HUES48 (cell line): ENCODE measurements around the gene FOXN1.

ENCODE experiments used
- H3K27ac ChIP-seq: one replicate; pipeline ENCODE4 v1.7.0; 2013; ENCODE audit warnings: low read depth, low read length, inconsistent platforms
- H3K27me3 ChIP-seq: 2 replicates; pipeline ENCODE4 v1.6.1; 2013; ENCODE audit warnings: mild to moderate bottlenecking, low read length; ENCODE audit not compliant: control insufficient read depth, insufficient read depth
- H3K36me3 ChIP-seq: 2 replicates; pipeline ENCODE4 v1.6.1; 2013; ENCODE audit warnings: low read length; ENCODE audit not compliant: control insufficient read depth, insufficient read depth
- H3K4me1 ChIP-seq: 2 replicates; pipeline ENCODE4 v1.6.1; 2013; ENCODE audit warnings: mild to moderate bottlenecking, low read length; ENCODE audit not compliant: control insufficient read depth, insufficient read depth
- H3K4me3 ChIP-seq: 2 replicates; pipeline ENCODE4 v1.5.1; 2013; ENCODE audit warnings: mild to moderate bottlenecking, low read depth, low read length
- H3K9ac ChIP-seq: 2 replicates; pipeline ENCODE4 v1.6.1; 2013; ENCODE audit warnings: mild to moderate bottlenecking, low read depth, low read length, moderate library complexity
- H3K9me3 ChIP-seq: 2 replicates; pipeline ENCODE4 v1.6.1; 2013; ENCODE audit warnings: low read length; ENCODE audit not compliant: control insufficient read depth, insufficient read depth

The FOXN1 gene

DNA sequence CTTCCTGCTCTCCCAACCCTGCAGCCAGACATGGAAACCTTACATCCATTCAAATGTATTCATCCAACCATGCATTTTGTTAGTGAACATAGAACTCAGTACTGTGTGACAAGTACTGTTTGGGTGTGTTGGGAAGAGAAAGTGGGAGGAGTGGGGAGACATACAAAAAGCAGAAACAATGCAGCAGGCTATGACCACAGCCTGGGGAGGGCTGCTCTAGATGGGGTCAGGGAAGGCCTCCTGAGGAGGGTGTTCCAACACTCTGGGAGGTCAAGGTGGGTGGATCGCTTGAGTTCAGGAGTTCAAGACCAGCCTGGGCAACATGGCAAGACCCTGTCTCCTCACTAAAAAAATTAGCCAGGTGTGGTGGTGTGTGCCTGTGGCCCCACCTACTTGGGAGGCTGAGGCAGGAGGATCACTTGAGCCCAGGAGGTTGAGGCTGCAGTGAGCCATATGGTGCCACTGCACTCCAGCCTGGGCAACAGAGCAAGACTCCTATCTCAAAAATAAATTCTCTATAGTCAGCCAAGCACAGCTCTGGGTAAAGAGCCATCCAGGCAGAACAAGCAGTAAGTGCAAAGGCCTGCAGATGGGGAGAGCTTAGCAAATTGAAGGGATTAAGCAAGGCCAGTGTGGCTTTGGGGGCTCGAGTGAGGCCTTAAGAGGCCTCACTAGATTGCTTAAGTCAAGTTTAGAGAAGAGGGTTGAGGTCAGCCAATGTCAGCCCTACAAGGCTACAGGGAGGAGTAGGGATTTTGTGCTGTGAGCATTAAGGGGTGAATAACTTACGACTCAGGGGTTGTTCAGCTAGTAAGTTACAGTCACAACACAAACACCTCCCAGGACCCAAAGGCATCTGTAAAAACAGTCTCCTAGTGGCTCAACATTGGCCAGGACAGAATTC, 27.2 kb upstream of the FOXN1 start:
- no peaks in the 10 kb centered on the region for H3K9me3 ChIP-seq
- H3K4me3 ChIP-seq, result no peak overlapping the region
- H3K4me1 ChIP-seq, result peaks cover 11% of the 10 kb centered on the region; the same call in 1 of the 2 replicates
- no peaks in the 10 kb centered on the region for H3K27me3 ChIP-seq
- H3K9ac ChIP-seq, result no peak overlapping the region
- H3K36me3 ChIP-seq, result no peaks in the 10 kb centered on the region
- H3K27ac ChIP-seq, result no peak overlapping the region

DNA sequence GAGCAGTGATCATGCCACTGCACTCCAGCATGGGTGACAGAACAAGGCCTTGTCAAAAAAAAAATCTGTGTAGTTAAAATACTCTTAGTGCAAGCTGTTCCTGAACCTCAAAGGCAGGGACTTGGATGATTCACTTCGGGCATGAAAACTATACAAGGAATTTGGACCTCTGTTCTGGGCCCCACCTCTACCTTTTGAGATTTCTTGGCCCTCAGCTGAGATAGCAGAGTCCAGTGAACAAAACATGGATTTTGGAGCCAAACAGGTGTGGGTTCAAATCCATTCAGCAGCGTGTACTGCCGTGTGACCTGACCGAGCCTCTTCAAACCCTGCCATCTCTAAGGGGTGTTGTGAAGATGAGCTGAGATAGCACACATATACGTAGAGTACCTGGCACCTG, 25.9 kb upstream of the FOXN1 start:
- no peaks in the 10 kb centered on the region for H3K9me3 ChIP-seq
- no peaks in the 10 kb centered on the region for H3K36me3 ChIP-seq
- no peak overlapping the region for H3K9ac ChIP-seq
- peaks cover 11% of the 10 kb centered on the region; the same call in 1 of the 2 replicates for H3K4me1 ChIP-seq
- H3K27ac ChIP-seq, result no peak overlapping the region
- no peaks in the 10 kb centered on the region for H3K27me3 ChIP-seq
- no peak overlapping the region for H3K4me3 ChIP-seq

- Histone ChIP-seq H3K27me3 (no peaks in the 10 kb centered on the region), H3K27ac (peak overlapping the region; percentile 40)
Measured at GRCh38 chr17:28480799-28481571, 25.2 kb upstream of the FOXN1 start.

DNA sequence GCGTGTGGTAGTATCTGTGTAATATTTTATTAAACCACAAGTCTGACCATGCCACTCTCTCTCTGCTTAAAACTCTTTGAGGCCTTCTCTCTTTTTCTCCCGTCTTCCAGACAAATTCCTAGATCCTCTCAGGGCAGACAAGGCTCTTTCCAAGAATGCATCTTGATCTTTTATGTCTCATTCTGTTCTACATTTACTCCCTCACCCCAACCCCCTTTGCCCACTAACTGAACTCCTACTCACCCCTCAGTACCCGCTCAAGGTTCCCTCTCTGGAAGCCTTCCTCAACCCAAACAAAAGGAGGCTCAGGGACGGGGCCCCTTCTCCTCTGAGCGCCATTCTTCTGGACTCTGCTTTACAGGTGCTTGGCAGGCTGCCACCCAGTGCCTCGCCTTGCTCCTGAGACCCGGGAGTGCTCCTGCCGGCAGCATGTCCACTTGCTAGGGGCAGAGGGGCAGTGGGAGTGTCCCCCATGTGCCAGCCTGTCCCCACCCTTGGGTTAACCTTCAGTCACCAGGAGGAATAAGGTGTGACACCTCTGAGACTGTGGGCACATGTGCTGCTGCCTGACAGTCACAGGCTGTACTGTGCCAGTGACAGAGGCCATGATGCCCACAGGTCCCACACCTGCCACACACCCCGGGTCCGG, 23.5 kb upstream of the FOXN1 start:
- no peak overlapping the region for H3K27ac ChIP-seq
- H3K4me3 ChIP-seq, result no peak overlapping the region
- peaks cover 11% of the 10 kb centered on the region; the same call in 1 of the 2 replicates for H3K4me1 ChIP-seq
- no peaks in the 10 kb centered on the region for H3K9me3 ChIP-seq
- no peaks in the 10 kb centered on the region for H3K36me3 ChIP-seq
- no peak overlapping the region for H3K9ac ChIP-seq
- H3K27me3 ChIP-seq, result no peaks in the 10 kb centered on the region

More at GRCh38 chr17:28480799-28481571, 25.2 kb upstream of the FOXN1 start:
- Histone ChIP-seq H3K9ac (peak overlapping the region; percentile 51; the same call in 1 of the 2 replicates), H3K4me1 (peaks cover 11% of the 10 kb centered on the region; the same call in 1 of the 2 replicates), H3K4me3 (no peak overlapping the region), H3K9me3 (no peaks in the 10 kb centered on the region), H3K36me3 (no peaks in the 10 kb centered on the region)

DNA sequence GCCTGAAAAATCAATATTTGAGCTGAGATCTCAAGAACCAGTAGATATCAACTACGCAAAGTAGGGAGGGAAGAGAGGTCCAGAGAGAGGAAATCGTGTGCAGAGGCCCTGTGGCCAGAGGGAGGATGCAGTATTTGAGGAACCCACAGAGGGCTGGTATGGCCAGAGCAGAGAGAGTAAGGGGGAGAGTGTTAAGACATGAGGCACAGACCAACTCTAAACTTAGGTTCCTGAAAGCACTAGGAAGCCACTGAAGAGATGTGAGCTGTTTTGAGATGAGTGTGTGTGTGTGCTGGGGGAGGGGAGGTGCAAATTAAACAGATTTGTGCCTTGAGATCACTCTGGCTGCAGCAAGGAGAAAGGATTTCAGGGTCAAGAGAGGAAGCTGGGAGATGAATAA, 21.9 kb upstream of the FOXN1 start:
- H3K36me3 ChIP-seq, result no peaks in the 10 kb centered on the region
- peaks cover 11% of the 10 kb centered on the region; the same call in 1 of the 2 replicates for H3K4me1 ChIP-seq
- H3K27ac ChIP-seq, result no peak overlapping the region
- H3K27me3 ChIP-seq, result no peaks in the 10 kb centered on the region
- no peaks in the 10 kb centered on the region for H3K9me3 ChIP-seq
- no peak overlapping the region for H3K9ac ChIP-seq
- no peak overlapping the region for H3K4me3 ChIP-seq

DNA sequence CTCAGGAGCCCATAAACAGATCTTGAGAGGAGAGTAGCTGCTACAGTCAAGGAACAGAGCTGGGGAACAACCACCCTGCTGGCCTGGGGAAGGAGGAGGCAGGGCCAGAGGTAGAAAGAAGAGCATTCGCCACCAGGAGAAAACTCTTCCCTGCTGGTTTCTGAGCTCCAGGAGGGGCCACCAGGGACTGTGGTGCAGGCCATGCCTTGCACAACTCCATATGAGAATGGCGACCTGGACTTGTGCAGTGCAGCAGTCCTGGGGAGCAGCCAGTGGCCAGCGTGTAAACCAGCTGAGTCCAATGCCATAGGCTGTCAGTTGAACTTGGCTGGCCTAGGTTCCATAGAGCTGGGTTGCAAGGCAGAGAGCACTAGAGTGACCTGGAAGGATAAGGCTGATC, 21.1 kb upstream of the FOXN1 start:
- no peaks in the 10 kb centered on the region for H3K36me3 ChIP-seq
- H3K27me3 ChIP-seq, result no peaks in the 10 kb centered on the region
- H3K4me1 ChIP-seq, result peaks cover 11% of the 10 kb centered on the region; the same call in 1 of the 2 replicates
- no peak overlapping the region for H3K4me3 ChIP-seq
- H3K9me3 ChIP-seq, result no peaks in the 10 kb centered on the region
- no peak overlapping the region for H3K9ac ChIP-seq
- H3K27ac ChIP-seq, result no peak overlapping the region

DNA sequence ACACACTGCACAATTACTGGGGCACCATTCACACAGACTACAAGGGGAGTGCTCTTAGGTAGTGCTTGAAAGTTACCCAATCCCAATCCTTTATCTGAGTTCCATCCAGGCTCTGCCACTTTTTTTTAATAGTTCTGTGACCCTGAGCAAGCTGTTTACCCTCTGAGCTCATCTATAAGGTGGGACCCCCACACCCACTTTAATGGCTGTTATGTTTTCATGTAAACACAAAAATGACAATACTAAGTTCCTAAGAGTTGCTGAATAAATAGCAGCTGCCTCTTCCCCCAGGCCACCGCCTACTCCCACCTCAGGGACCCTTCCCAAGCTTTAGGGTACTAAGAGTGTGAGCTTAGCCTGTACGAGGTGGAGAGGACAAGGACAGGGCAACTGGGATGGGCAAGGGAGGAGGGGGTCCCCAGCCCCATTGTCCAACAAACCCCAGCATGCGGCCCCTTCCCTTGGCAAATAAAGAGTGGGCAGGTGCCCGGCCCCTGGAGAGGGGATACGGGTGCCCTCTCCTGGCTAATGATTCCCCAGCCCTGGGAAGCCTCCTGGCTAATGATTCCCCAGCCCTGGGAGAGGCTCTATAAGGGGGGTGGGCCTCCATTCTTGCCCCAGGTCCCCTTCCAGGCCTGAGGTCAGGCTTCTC, 18.1 kb upstream of the FOXN1 start:
- no peaks in the 10 kb centered on the region for H3K9me3 ChIP-seq
- no peak overlapping the region for H3K4me3 ChIP-seq
- no peaks in the 10 kb centered on the region; the same call in 1 of the 2 replicates for H3K4me1 ChIP-seq
- no peak overlapping the region for H3K27ac ChIP-seq
- H3K36me3 ChIP-seq, result no peaks in the 10 kb centered on the region
- no peak overlapping the region for H3K9ac ChIP-seq
- no peaks in the 10 kb centered on the region for H3K27me3 ChIP-seq

DNA sequence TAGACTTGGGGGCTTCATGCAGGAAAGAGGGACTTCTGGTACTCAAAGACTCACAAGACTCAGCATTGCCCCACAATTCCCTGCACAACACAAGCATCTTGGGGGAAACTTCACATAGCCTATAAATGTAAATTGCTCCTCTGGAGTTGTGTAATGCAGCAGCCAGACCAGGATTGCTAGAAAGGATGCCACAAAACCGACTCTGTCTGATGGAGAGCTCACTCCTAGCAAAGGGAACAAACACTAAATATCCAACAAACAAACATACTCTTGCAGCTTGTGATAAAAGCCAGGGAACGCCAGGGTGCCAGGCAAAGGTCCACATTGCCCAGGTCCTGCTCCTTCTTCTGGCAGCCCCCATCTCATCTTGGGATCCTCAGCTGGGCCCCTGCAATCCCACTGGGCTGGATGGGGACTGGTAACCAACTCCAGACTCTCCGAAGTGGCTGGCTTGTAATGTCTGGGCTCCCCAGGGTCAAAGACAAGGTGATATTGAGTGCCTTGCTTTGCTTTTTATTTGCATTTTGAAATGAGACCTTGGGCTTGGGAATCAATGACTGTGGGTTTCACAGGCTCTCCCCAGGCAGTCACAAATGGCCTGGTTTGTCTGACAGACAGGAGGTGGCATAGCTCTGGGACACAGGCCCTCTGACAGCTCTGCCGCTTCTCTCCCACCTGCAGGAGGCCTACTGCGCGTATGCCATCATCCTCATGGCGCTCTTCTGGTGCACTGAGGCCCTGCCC, 17.4 kb upstream of the FOXN1 start:
- Histone ChIP-seq H3K27me3 (no peaks in the 10 kb centered on the region), H3K27ac (no peak overlapping the region), H3K9me3 (no peaks in the 10 kb centered on the region), H3K36me3 (no peaks in the 10 kb centered on the region), H3K4me1 (no peaks in the 10 kb centered on the region; the same call in 1 of the 2 replicates), H3K4me3 (no peak overlapping the region), H3K9ac (no peak overlapping the region)

- Histone ChIP-seq H3K36me3 (no peaks in the 10 kb centered on the region), H3K27ac (no peak overlapping the region), H3K4me1 (no peaks in the 10 kb centered on the region), H3K9ac (no peak overlapping the region), H3K4me3 (no peak overlapping the region), H3K9me3 (no peaks in the 10 kb centered on the region), H3K27me3 (no peaks in the 10 kb centered on the region)
Measured at GRCh38 chr17:28491286-28491685, 14.9 kb upstream of the FOXN1 start.

GRCh38 chr17:28491860-28492259, 14.3 kb upstream of the FOXN1 start:
- Histone ChIP-seq H3K36me3 (no peaks in the 10 kb centered on the region), H3K9me3 (no peaks in the 10 kb centered on the region), H3K4me3 (no peak overlapping the region), H3K9ac (no peak overlapping the region), H3K4me1 (no peaks in the 10 kb centered on the region), H3K27me3 (no peaks in the 10 kb centered on the region), H3K27ac (no peak overlapping the region)
